Fibroblast of lung (primary cell): ENCODE results near the gene CNTN4. TPM values are rescaled to one million over a fixed set of nuclear protein-coding genes. Genes with fewer than 3 reads are reported as not detected.

ENCODE experiments used
- DNase-seq, 2 donors: peaks; one replicate each; pipeline versions ENCODE4 v3.0.0 to v3.0.0-alpha.2; 2010; ENCODE audit warnings: low read depth in 2 of 2
- H2AFZ ChIP-seq: 2 replicates; pipeline ENCODE4 v1.5.1; 2012; ENCODE audit warnings: low read length, control low read depth, inconsistent platforms
- H3K27ac ChIP-seq: 2 replicates; pipeline ENCODE4 v1.5.1; 2011; ENCODE audit warnings: low read length, control low read depth; ENCODE audit not compliant: insufficient read depth
- H3K27me3 ChIP-seq: 2 replicates; pipeline ENCODE4 v1.5.1; 2011; ENCODE audit warnings: mild to moderate bottlenecking, low read length; ENCODE audit not compliant: control insufficient read depth, insufficient read depth
- H3K36me3 ChIP-seq: 2 replicates; pipeline ENCODE4 v1.5.1; 2011; ENCODE audit warnings: low read length; ENCODE audit not compliant: control insufficient read depth, insufficient read depth
- H3K4me1 ChIP-seq: 2 replicates; pipeline ENCODE4 v1.5.1; 2011; ENCODE audit warnings: low read length; ENCODE audit not compliant: control insufficient read depth, insufficient read depth; ENCODE audit errors: extremely low read depth
- H3K4me2 ChIP-seq: 2 replicates; pipeline ENCODE4 v1.5.1; 2011; ENCODE audit warnings: low read length, control low read depth; ENCODE audit not compliant: insufficient read depth; ENCODE audit errors: extremely low read depth
- H3K4me3 ChIP-seq, 4 experiments: fragments of 200-600 bp in 1 of 4; sonication (generic) in 1 of 4; replicated peaks in 1 of 4; 2 replicates each; pipeline ENCODE4 v1.5.1; 2011 to 2016; ENCODE audit warnings: low read length in 4 of 4, low read depth in 3 of 4, mild to moderate bottlenecking in 3 of 4, control low read depth in 2 of 4, inconsistent platforms in 1 of 4, mixed read lengths in 1 of 4; ENCODE audit not compliant: insufficient read depth in 1 of 4; ENCODE audit errors: control extremely low read depth in 1 of 4
- H3K79me2 ChIP-seq: 2 replicates; pipeline ENCODE4 v1.5.1; 2012; ENCODE audit warnings: mild to moderate bottlenecking, low read length, inconsistent platforms; ENCODE audit not compliant: control insufficient read depth, insufficient read depth
- H3K9ac ChIP-seq: 2 replicates; pipeline ENCODE4 v1.5.1; 2011; ENCODE audit warnings: mild to moderate bottlenecking, low read length, control low read depth; ENCODE audit not compliant: insufficient read depth
- H3K9me3 ChIP-seq: 2 replicates; pipeline ENCODE4 v1.5.1; 2012; ENCODE audit warnings: low read depth, low read length; ENCODE audit not compliant: control insufficient read depth, insufficient read depth
- H4K20me1 ChIP-seq: 2 replicates; pipeline ENCODE4 v1.5.1; 2011; ENCODE audit warnings: low read length; ENCODE audit not compliant: control insufficient read depth, insufficient read depth; ENCODE audit errors: extremely low read depth
- CTCF ChIP-seq, 2 donors: IDR thresholded peaks in 1 of 2; conservative IDR thresholded peaks in 1 of 2; 1 replicate in 1 of 2; 2 replicates in 1 of 2; pipeline ENCODE4 v1.5.1; 2011 to 2012; ENCODE audit warnings: low read length in 2 of 2, control low read depth in 1 of 2, inconsistent platforms in 1 of 2, low read depth in 1 of 2, mild to moderate bottlenecking in 1 of 2
- EZH2 ChIP-seq: IDR thresholded peaks from 2 replicates; pipeline ENCODE4 v1.5.1; 2012; ENCODE audit warnings: low read length, control low read depth, mild to moderate bottlenecking; ENCODE audit errors: missing control alignments
- polyA plus RNA-seq, 2 donors: library from polyadenylated mRNA; depleted of rRNA in 1 of 2; stranded (reverse) in 1 of 2; unstranded in 1 of 2; fragments of >200 nt; gene quantifications; 2 replicates each; pipeline ENCODE4 v1.2.1, GENCODE V29; 2011 to 2012; ENCODE audit warnings: missing spikeins in 1 of 2
- total RNA-seq: library from RNA; depleted of rRNA; stranded (reverse); fragments of >200 nt; gene quantifications from 2 replicates; pipeline ENCODE4 v1.2.1, GENCODE V29; 2014

Gene CNTN4
- total and polyA plus RNA-seq, 2 donors (not counting 1 experiment from before 2014, with no cell fraction given), result 0.17 to 0.69 TPM

DNA sequence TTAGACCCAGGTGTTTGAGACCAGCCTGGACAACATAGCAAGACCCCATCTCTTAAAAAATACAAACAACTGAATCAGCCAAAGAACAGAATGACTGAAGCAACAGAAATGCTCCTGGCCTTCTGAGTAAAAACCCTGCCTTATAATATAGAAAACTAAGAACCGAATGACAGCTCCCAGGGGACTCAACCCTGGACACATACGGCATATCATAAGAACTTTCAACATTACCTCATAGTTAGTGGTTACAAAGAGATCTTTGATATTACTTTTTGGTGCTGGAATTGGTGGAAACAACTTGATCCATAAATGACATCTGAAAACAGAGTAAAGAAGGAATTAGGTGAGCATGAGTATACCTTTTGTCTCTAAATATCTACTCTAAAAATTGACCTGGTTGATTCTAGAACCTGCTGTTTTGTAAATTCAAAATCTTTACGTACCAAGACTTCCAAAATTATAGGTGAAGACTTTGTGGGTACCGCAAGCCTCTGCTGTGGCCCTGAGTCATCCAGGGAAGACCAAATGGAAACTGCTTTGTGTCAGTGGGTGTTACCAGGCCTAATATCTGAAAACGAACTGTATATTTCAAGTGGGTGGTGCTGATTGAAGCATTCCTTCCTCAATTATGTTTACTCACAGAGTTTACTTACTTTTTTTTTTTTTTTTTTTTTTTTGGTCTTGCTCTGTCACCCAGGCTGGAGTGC lies 976.0 kb downstream of the CNTN4 start:
- TF ChIP-seq EZH2, result no peak
- no peak for TF ChIP-seq CTCF (conservative IDR thresholded peaks at IDR 0.05 in 1 of 2, IDR thresholded peaks at IDR 0.05 in 1 of 2; ENCODE audit: low read depth in 1 of 2, low read length in 2 of 2)

GRCh38 chr3:3080309-3080708 lies 981.6 kb downstream of the CNTN4 start:
- no peaks in the 10 kb centered on the region for H3K36me3 ChIP-seq
- H3K27me3 ChIP-seq, result no peaks in the 10 kb centered on the region
- H3K4me2 ChIP-seq, result no peak overlapping the region
- H4K20me1 ChIP-seq, result no peaks in the 10 kb centered on the region
- TF ChIP-seq CTCF (conservative IDR thresholded peaks at IDR 0.05 in 1 of 2, IDR thresholded peaks at IDR 0.05 in 1 of 2; ENCODE audit: low read depth in 1 of 2, low read length in 2 of 2) (no peak), EZH2 (no peak)
- no peaks in the 10 kb centered on the region for H3K9me3 ChIP-seq
- H3K27ac ChIP-seq, result no peak overlapping the region
- no peaks in the 10 kb centered on the region for H3K4me1 ChIP-seq
- no peak overlapping the region for H2AFZ ChIP-seq
- H3K9ac ChIP-seq, result no peak overlapping the region
- H3K4me3 ChIP-seq, result no peak overlapping the region
- H3K79me2 ChIP-seq, result no peaks in the 10 kb centered on the region
- DNase-seq, result no peak

More for the DNA sequence above, 976.0 kb downstream of the CNTN4 start:
- Histone ChIP-seq H3K4me3 (no peak overlapping the region), H3K4me2 (no peak overlapping the region), H3K4me1 (no peaks in the 10 kb centered on the region), H3K79me2 (no peaks in the 10 kb centered on the region), H3K27ac (no peak overlapping the region), H3K36me3 (no peaks in the 10 kb centered on the region), H2AFZ (no peak overlapping the region), H3K27me3 (no peaks in the 10 kb centered on the region), H3K9ac (no peak overlapping the region), H3K9me3 (no peaks in the 10 kb centered on the region), H4K20me1 (no peaks in the 10 kb centered on the region)
- no peak for DNase-seq

DNA sequence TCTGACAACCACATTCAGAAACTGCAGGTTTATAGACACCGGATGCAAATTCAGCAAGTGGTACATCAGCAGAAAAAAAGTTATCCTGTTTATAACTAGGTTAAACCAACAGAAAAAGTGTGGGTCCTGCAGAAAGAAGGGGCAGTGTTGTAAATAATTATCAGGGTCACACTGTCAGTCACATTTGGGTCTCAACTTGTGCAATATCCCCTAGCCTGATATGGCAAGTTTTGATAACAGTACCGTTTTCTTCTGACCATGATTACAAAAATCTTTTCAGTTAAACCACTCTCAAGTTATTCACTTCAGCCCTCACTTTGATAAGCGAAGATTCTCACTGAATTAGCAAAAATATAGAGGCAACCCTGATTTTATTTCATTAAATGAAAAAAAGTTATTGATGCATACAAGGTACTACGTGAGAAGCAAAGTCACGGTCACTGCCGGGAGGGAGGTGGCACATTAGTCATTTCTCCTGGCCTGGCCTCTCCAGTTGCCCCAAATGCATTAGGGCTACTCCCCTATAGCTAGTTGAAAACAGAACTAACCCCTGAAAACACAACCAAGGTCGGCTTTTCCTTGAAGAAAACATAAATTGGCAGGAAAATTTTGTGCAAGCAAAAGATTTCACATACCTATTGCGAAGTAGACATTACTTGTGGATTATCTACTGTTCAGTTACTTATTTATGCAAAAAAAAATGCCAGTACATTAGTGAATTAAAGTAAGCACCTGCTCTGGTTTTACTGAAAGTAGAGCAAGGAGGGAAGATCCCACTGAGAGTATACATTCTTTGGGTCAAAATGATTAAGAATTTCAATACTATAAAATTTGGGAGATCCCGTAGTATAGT lies 982.9 kb downstream of the CNTN4 start:
- H3K27ac ChIP-seq, result no peak overlapping the region

More for the DNA sequence above, 982.9 kb downstream of the CNTN4 start:
- Histone ChIP-seq H3K4me3 (no peak overlapping the region), H3K4me2 (no peak overlapping the region), H3K9ac (no peak overlapping the region), H3K4me1 (no peaks in the 10 kb centered on the region), H4K20me1 (no peaks in the 10 kb centered on the region), H3K79me2 (no peaks in the 10 kb centered on the region), H3K9me3 (no peaks in the 10 kb centered on the region), H3K27me3 (no peaks in the 10 kb centered on the region), H3K36me3 (no peaks in the 10 kb centered on the region), H2AFZ (no peak overlapping the region)
- TF ChIP-seq CTCF (conservative IDR thresholded peaks at IDR 0.05 in 1 of 2, IDR thresholded peaks at IDR 0.05 in 1 of 2; ENCODE audit: low read depth in 1 of 2, low read length in 2 of 2) (no peak), EZH2 (no peak)
- DNase-seq, result no peak
